ENCODE results near the gene MSGN1.

The MSGN1 gene, protein sequence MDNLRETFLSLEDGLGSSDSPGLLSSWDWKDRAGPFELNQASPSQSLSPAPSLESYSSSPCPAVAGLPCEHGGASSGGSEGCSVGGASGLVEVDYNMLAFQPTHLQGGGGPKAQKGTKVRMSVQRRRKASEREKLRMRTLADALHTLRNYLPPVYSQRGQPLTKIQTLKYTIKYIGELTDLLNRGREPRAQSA

DNA sequence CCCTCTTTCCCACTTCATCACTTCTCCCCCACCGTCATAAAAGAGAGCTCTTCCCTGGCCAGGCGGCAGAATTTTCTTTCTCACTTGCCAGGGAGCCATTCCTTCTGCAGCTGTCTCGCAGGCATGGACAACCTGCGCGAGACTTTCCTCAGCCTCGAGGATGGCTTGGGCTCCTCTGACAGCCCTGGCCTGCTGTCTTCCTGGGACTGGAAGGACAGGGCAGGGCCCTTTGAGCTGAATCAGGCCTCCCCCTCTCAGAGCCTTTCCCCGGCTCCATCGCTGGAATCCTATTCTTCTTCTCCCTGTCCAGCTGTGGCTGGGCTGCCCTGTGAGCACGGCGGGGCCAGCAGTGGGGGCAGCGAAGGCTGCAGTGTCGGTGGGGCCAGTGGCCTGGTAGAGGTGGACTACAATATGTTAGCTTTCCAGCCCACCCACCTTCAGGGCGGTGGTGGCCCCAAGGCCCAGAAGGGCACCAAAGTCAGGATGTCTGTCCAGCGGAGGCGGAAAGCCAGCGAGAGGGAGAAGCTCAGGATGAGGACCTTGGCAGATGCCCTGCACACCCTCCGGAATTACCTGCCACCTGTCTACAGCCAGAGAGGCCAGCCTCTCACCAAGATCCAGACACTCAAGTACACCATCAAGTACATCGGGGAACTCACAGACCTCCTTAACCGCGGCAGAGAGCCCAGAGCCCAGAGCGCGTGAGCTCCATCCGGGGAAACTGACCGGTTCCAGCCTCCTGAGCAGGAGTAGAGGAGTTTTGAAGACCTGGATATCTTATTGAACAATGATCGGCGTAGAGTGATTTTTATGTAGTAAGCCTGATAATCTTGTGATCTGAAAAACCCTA is at the start of gene MSGN1:
Gene MSGN1 (plus strand): TSS at position 65 of the 850 bp plus-strand sequence. CDS start 59 bp downstream, at position 124.
- no peak for DNase-seq (ENCODE audit: low read depth)

DNA sequence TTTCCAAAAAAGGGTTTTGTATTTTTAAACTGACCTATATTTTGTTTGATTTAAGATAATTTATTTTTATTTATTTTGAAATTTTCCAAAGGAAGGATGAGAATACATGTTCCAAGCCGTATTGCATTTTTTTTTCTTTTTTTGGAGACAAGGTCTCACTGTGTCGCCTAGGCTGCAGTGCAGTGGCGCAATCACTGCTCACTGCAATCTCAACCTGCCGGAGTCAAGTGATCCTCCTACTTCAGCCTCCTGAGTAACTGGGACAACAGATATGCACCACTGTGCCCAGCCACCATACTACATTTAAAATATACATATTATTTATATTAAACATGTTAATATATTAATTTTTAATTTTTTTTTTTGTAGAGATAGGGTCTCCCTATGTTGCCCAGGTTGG is 47.4 kb upstream of the MSGN1 start:
- DNase-seq (ENCODE audit: low read depth): no peak

DNA sequence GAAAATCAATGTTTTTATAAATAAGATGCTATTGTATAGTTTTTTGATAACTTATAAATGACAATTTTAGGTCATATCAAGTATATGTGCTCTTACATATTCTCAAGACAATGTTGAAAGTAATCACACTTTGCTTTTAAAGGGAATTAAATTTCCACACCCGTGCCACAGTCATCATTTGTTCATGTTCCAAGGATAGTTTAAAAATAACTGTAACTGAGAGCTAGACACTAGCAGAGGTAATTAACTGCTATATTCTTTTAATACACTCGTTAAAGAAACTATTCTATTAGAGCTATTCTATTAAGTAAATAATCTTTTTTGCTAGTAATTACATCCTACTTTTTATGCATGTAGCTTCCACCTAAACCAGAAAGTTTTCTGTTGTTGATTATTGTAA is 44.3 kb upstream of the MSGN1 start:
- no peak for DNase-seq (ENCODE audit: low read depth)

DNA sequence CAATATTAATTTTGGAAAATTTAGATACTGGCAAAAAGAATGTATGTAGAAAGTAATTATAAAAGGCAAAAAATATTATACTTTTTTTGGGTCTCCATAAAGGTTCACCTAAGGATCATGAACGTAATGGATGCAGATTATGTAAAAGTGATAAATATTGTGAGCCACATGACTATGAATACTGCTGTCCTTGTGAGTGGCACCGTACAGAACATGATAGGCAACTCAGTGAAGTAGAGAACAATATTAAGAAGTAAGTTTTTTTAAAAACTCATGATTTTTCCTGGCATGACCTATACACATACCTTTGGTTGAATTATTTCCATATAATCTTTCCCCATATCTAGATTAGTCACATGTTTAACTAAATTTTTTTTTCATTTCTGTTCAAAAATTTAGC is 43.7 kb upstream of the MSGN1 start:
- no peak for DNase-seq (ENCODE audit: low read depth)

DNA sequence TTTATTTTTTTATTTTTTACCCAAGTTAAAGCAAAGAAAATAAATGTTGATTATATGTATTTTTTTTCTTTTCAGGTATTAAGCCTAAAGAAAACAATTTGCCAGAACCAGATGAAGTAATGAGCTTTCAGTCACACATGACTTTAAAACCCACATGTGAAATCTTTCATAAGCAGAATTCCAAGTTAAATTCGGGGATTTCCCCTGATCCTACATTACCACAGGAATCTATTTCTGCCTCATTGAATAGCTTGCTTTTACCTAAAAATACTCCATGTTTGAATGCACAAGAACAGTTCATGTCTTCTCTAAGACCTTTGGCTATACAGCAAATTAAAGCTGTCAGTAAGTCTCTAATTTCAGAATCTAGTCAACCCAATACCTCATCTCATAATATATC is 35.7 kb upstream of the MSGN1 start:
- DNase-seq (ENCODE audit: low read depth): no peak

DNA sequence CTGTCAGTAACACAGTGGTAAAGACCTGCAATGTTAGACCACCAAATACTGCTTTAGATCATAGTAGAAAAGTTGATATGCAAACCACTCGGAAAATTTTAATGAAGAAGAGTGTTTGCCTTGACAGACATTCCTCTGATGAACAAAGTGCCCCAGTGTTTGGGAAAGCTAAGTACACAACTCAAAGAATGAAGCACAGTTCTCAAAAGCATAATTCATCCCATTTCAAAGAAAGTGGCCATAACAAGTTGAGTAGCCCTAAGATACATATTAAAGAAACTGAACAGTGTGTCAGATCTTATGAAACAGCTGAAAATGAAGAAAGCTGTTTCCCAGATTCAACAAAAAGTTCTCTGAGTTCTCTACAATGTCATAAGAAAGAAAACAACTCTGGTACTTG is 34.8 kb upstream of the MSGN1 start:
- DNase-seq (ENCODE audit: low read depth): no peak

DNA sequence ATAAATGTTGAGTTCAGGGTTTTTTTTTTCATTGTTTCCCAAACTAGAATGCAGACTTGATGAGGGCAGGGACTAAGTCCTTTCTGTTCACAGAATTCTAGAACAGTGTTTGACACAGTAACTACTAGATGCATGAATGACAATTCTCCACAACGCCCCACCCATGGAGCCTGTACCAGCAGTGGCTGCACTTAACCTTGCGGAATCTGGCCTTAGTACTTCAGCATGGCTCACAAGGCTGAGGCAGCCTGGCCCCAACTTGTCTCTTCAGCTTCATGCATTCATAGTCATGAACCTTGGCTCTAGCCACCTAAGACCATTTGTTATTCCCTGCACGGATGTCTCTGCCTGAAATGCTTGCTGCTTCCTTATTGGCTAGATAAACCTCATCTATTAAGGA is 29.5 kb upstream of the MSGN1 start:
- DNase-seq (ENCODE audit: low read depth): no peak

DNA sequence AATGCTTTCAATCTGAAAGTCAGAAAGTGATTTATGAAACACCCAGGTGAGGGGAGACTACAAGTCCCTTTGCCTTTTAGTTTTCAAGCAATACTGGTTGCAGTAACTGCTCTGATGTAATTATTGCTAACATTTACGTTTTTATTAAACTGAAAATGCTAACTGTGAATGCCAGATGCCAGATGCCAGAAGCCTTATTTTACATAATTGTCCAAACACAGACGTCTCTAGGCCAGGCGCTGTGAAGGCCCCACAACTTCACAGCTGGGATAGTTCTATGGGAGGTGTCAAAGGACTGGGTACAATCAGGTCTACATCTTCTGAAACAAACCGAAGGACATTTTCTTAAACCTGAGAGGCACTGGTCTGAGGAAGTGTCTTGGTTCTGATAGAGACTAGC is 27.5 kb upstream of the MSGN1 start:
- no peak for DNase-seq (ENCODE audit: low read depth)

DNA sequence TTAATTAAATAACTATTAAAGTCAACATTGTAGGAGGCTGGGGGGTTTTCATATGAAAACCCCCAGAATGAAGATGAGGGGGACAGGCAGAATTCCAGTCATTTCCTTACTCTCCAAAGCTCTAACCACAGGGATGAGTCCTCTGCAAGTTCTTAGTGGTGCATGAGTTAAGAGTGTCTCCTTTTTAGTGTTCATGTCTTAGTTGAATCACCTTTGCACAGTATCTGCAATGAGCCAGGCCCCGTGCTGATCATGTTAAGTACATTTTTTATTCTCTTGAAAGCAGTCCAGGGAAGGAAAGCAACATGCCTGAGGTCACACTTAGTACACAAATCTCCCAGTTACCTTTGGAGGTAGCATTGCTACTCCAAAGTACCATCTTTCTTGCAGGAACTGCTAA is 25.7 kb upstream of the MSGN1 start:
- no peak for DNase-seq (ENCODE audit: low read depth)

DNA sequence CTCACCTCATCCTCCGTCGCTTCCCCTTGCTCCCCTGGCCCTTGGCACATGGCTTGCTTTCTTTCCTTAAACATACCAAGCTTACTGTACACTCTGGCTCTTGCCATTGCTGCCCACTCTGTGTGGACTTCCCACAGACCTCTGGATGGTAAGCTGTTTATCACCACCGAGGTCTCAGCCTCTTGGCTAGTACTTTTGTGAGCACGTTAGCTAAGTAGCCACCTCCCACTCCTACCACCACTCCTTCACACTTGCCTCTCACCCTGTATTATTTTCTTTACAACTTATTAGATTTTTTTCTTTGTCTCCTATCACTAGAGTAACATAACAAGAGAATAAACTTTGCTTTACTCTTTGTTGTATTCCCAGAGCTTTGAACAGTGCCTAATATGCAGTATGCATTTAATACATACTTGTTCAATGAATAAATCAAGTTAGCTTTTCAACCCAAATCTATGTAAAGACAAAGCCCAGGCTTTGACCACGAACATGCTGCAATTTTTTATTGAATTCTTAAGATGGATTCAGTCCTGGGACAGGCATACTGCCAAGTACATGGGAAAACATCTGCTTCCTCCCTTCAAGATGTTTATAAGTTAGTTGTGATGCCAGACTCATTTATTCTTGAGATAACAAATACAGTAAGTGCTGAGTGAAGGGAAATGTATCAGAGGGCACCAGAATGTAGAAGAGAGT is 25.0 kb upstream of the MSGN1 start:
- DNase-seq (ENCODE audit: low read depth): no peak

DNA sequence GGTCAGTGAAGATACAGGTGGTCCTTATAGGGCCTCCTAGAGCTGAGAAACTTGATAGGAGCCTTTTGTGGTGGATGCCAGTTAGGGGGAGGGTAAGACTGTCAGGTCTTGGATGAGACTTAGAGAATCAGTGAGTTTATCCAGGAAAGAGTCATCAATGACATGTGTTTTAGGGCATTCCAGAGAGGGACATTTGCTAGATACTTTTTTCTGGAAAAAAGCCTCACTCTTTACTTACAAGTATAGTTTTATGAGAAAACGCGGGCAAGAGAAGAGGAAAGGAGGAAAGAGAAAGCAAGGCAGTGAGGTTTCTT is 24.5 kb upstream of the MSGN1 start:
- no peak for DNase-seq (ENCODE audit: low read depth)

DNA sequence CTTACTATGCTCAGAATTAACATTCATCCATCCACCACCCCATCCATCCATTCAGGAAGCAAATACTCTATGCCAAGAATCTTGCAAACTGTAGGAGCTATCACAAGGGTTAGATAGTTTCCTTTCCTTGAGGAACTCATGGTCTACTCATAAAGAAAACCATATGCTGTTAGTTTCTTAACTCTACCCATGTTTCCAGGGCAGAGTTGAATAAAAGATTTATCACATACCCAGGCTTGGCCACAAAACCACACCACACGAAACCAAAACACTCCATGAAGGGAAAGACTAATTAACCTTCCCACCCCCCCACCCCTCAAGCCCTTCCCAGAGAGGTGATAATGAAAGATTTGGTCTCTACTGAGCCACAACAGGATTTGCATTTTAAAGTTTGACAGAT is 23.7 kb upstream of the MSGN1 start:
- no peak for DNase-seq (ENCODE audit: low read depth)

DNA sequence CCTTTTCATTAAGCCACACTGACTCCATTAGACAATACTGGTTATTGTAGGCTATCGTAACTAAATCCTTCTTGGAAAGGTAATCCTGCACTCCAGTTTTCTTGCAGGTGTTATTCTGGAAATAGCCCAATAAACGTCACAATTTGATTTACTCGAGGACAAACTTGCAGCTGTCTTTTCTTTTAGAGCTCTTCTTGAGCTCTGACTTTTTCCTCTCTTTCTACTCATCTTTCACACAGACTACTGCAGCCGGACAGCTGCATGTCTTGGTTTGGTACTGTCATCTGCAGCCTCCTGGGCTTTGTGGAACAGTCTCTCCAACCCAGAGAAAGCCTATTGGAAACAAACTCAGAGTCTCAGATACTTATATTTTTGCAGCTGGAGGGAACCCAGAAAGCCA is 23.0 kb upstream of the MSGN1 start:
- DNase-seq (ENCODE audit: low read depth): no peak

DNA sequence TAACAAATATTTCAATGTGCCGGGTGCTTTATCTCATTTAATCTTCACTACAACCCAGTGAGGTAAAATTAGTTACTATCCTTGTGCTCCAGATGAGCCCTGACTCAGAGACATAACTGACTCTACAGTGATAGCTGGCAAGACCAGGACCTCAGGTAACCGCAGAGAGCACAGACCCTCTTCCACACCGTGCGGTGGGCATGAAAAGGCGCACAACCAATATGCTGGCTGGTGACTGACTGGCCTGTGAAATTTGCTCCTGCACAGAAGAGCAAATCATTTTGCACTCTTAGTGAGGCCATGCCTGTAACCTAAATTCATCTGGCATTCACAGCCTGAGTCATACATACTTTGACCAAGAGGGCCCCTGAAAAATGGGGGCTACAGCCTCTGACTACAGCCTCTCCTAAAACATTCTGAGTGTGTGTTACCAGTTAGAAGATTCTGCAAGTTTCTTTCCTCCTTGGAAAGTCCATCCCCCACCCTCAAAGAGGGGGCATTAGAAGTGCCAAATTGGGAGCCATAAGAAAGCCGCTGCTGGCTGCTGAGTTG is 22.4 kb upstream of the MSGN1 start:
- no peak for DNase-seq (ENCODE audit: low read depth)

DNA sequence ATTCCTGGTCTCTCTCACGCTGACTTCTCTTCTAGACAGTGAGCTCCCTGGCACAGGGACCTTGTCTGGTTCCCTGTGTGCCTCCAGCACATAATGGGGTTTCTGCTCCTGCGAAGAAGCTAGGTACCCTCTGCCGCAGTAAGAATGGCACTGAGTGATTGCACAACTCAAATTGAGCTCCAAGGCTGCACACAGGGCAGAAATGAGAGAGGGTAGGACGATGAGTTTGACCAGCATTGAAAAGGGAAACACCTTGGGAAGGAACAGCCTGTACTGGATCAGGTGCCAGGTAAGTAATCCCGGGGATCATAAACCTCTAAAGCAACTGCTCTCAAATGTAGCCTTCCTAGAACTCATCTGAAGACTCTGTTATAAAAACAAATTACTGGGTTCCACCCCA is 21.0 kb upstream of the MSGN1 start:
- DNase-seq (ENCODE audit: low read depth): no peak

DNA sequence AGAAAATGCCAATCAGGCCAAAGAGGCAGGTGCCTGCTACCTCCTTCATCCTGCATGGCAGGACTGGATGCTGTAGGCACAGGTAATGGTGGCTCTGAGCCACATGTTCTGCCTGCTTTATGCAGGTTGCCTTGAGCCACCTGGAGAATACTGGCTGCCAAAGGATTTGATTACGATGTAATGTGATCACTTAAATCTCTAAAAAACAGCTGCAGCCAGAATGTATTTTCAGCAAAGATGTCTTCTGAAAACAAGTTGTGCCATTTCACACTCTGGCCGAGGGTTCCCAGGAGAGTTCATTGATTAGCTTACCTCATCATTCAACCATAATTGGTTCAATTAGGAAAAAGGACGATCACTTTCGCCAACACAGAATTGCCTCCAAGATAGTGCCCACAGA is 17.9 kb upstream of the MSGN1 start:
- no peak for DNase-seq (ENCODE audit: low read depth)

DNA sequence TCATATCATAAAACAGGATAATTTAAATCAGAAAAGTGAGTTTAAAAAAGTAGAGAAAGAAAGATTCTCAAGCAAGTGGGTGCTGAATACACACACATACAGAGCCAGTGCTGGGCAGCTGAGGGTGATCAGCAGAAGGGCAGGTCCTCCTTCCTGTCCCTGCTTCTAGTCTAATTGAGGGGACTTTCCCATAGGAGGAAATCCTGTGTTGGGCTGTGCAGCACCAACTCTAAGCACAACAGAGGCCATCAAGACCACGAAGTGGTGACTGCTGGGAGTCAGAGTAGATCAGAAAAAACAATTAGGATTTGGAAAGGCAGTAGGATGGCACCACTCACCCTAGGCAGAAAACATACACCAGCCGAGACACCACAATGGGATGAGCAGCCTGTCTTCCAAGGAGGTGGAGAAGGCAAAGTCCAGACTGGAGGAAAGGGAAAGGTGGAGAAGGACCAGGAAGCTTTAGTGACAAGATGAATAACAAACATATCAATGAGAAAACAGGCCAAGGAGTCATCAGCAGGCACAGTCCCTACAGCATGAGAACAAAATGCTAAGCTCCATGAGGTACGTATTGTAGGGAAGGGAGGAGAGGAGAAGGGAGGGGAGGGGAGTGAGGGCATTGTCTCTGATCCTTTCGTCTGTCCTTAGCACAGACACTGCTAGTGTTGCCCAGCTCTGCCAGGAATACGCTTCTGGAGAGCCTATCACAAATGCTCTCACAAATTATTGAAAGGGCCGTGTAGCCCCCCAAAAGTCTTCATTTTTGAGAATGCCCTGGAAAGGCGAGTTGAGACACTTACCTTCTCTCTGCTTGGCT is 16.7 kb upstream of the MSGN1 start:
- no peak for DNase-seq (ENCODE audit: low read depth)

DNA sequence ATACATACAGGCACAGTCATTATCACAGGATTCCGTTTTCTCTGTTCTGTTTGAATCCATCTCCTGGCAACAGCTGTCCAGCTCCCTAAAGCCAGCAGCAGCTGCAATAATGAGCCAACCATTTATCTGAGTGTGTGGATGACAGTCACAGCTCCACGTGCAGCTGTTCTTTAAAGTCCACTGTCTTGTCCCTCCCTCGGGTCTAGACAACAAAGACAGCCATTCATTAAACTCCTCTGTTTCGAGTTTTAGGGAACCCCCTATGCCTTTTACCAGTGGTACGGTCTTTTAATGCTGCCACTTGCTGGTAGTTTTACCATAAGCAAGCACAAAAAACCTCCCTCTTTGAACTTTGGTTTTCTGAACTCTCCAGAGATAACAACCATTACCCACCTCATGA is 16.0 kb upstream of the MSGN1 start:
- no peak for DNase-seq (ENCODE audit: low read depth)

DNA sequence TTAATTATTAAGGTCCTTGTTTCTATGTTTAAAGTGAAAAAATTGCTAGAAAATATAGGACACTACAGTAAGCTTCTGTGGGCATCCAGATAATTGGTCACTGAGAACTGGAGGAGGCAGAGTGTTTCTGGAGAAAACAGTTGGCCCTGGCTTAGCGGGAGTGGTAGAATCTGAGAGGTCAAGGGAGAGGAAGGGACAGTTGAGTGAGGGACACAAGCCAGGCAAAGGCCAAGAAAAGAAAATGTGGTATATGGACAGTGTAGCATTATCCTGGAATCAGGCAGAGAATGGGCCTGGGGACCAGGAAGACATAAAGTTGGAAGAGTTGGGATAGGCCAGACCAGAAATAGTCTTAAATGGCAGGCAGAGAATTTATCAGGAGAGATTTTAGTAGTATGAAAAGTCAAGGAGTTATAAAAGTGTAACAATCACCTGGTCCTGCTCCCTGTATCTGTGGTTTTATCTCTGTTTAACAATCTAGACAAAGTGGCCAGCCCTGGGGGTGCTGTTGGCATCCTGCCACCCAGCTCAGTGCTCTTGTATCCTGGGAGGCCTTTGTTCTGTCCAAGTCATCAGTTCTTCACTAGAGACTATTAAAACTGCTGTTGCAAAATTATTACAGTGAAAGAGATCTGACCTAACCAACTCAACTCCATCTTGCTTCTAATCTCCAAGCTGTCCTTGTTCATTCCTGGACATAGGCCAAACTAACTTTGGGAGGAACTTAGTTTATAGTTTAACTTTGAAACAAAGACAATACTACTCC is 15.4 kb upstream of the MSGN1 start:
- no peak for DNase-seq (ENCODE audit: low read depth)

DNA sequence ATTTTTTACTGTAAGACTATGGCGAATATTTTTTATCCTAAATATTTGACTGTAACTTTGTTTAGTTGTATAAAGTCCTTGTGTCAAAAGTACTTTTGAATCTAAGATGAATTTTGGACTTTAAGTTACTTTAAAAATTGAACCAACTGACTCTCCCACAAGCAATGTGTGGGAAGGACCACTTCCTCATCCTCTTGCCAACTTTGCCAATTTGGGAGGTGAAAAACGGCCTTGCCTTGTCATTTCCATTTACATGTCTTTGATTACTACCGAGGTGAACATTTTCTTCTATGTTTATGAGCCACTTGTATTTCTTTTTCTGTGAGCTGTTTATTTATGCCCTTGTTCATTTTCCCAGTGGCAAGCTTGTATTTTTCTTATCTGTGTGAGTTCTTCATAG is 12.8 kb upstream of the MSGN1 start:
- DNase-seq (ENCODE audit: low read depth): no peak

DNA sequence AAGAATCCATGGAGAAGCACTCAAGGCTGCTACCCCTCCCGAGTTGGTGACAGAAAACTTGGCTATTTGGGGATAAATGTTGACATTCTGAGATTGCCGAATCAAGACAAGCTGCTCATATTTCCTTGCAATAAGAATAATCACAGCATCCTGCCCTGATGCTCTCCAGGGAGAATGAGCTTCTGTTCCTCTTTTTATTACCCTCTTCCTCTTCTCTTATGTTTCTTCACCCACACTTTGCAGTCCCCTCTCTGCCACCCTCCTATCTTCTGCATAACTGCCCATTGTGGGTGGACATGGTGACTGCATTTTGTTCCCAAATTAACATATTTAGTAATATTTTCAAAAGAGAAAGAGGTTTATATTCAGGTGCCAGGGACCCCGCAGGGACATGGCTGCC is 11.9 kb upstream of the MSGN1 start:
- DNase-seq (ENCODE audit: low read depth): no peak

DNA sequence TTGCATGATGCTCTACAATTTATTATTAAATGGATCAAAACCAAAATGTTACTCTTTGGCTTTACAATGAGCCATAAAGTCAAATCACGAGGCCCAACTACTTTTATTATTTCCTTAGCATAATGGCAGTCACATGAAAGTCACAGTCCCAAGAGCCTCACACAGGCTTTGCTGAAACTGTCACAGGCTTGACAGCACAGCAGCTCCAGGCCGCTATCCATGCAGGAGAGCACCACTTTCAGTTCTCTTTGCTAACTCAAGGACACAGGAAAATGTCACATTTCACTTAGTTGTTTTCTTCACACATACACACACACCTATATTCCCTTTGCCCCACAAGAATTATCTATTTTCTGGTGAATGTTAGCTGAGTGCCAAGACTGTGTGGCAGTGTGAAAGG is 11.1 kb upstream of the MSGN1 start:
- no peak for DNase-seq (ENCODE audit: low read depth)
